CD4-positive, alpha-beta T cell (primary cell): ENCODE results near the gene PDGFRB. TPM values are rescaled to one million over a fixed set of nuclear protein-coding genes. Genes with fewer than 3 reads are reported as not detected.

ENCODE experiments used
- ATAC-seq: fragments of 200-7000 bp; cut with Tn5 transposase; one replicate; pipeline ENCODE4 v1.10.0; 2022; ENCODE audit warnings: mild to moderate bottlenecking; ENCODE audit not compliant: poor library complexity
- CTCF ChIA-PET: fragments of 350-600 bp; sonication (Branson Sonifier 250); formaldehyde crosslinking; loops from one replicate; lab custom pipeline; 2021; ENCODE audit warnings: antibody characterized with exemption, inconsistent platforms; lab: Charles Lee
- POLR2A ChIA-PET: fragments of 350-600 bp; sonication (Branson Sonifier 250); formaldehyde crosslinking; loops from one replicate; lab custom pipeline; 2021; ENCODE audit warnings: antibody characterized with exemption, inconsistent platforms; lab: Charles Lee
- DNase-seq, 14 experiments: peaks; one replicate each; pipeline ENCODE4 v3.0.0-alpha.2; 2013 to 2020; ENCODE audit warnings: mixed read lengths in 2 of 14
- H3K27ac ChIP-seq, 2 donors: one replicate each; pipeline versions ENCODE4 v1.5.1 to v1.7.0; 2013; ENCODE audit warnings: low read length in 2 of 2, low read depth in 1 of 2, mild to moderate bottlenecking in 1 of 2
- H3K27me3 ChIP-seq, 2 experiments: 1 replicate in 1 of 2; 2 replicates in 1 of 2; pipeline versions ENCODE4 v1.6.1 to v1.7.0; 2013; ENCODE audit warnings: low read length in 2 of 2, control low read depth in 1 of 2, mild to moderate bottlenecking in 1 of 2, moderate library complexity in 1 of 2; ENCODE audit not compliant: insufficient read depth in 2 of 2, control insufficient read depth in 1 of 2
- H3K36me3 ChIP-seq: one replicate; pipeline ENCODE4 v1.6.1; 2013; ENCODE audit warnings: low read length, control low read depth; ENCODE audit not compliant: insufficient read depth
- H3K4me1 ChIP-seq: one replicate; pipeline ENCODE4 v1.6.1; 2013; ENCODE audit warnings: low read length, control low read depth; ENCODE audit not compliant: insufficient read depth
- H3K4me3 ChIP-seq: one replicate; pipeline ENCODE4 v1.5.1; 2013; ENCODE audit warnings: mild to moderate bottlenecking, low read length, moderate library complexity
- H3K9me3 ChIP-seq, 2 experiments: 1 replicate in 1 of 2; 2 replicates in 1 of 2; pipeline versions ENCODE4 v1.6.1 to v1.7.0; 2013; ENCODE audit warnings: low read length in 2 of 2, mild to moderate bottlenecking in 2 of 2, control low read depth in 1 of 2, moderate library complexity in 1 of 2; ENCODE audit not compliant: control insufficient read depth in 1 of 2, insufficient read depth in 1 of 2
- H3K27ac Mint-ChIP-seq: one replicate; pipeline ENCODE4 v1.8.0; 2020; ENCODE audit warnings: mixed read lengths
- H3K27me3 Mint-ChIP-seq: one replicate; pipeline ENCODE4 v1.8.0; 2021; ENCODE audit warnings: mixed read lengths
- H3K36me3 Mint-ChIP-seq: one replicate; pipeline ENCODE4 v1.8.0; 2021; ENCODE audit warnings: low read depth, mixed read lengths
- H3K4me1 Mint-ChIP-seq: one replicate; pipeline ENCODE4 v1.8.0; 2021; ENCODE audit warnings: low read depth, mixed read lengths
- H3K4me3 Mint-ChIP-seq: one replicate; pipeline ENCODE4 v1.8.0; 2020; ENCODE audit warnings: mild to moderate bottlenecking, mixed read lengths
- H3K9me3 Mint-ChIP-seq: one replicate; pipeline ENCODE4 v1.8.0; 2020; ENCODE audit warnings: mixed read lengths
- CTCF ChIP-seq: fragments of 200-600 bp; IDR thresholded peaks from one replicate; pipeline ENCODE4 v1.8.0; 2022; ENCODE audit warnings: antibody characterized with exemption, mild to moderate bottlenecking
- intact Hi-C, 2 experiments: fragments of 100-400 bp; cut with DNase I in 1 of 2; cut with micrococcal nuclease in 1 of 2; formaldehyde crosslinking; loops; one replicate each; pipeline versions ENCODE4 v1.15.1 to v1.9.0; 2023 to 2025; cut with DNase I, micrococcal nuclease
- total RNA-seq, 174 experiments: library from RNA in 2 of 174; stranded (reverse) in 2 of 174; gene quantifications; one replicate each; pipeline ENCODE4 v1.2.3 and lab custom pipeline; 2021 to 2026

The PDGFRB gene
- total RNA-seq, 2 experiments from 2014 or later: not detected

GRCh38 chr5:150146862-150147601 lies 8.6 kb downstream of the PDGFRB start:
- Mint-ChIP-seq H3K4me1 (no peaks in the 10 kb centered on the region), H3K27me3 (peaks cover 5% of the 10 kb centered on the region), H3K9me3 (no peaks in the 10 kb centered on the region), H3K36me3 (no peaks in the 10 kb centered on the region), H3K27ac (no peak overlapping the region), H3K4me3 (no peak overlapping the region)
- ATAC-seq (no peak), DNase-seq (no peak)
- intact Hi-C loops: no loop called here
- no peaks in the 10 kb centered on the region for H3K27me3 ChIP-seq
- H3K4me3 ChIP-seq: no peak overlapping the region
- no peaks in the 10 kb centered on the region for H3K4me1 ChIP-seq
- no peaks in the 10 kb centered on the region for H3K9me3 ChIP-seq
- POLR2A ChIA-PET: no interaction called here
- TF ChIP-seq CTCF: no peak
- CTCF ChIA-PET: no interaction called here
- H3K27ac ChIP-seq: no peak overlapping the region
- no peaks in the 10 kb centered on the region for H3K36me3 ChIP-seq

GRCh38 chr5:150146235-150146634 lies 9.4 kb downstream of the PDGFRB start:
- Mint-ChIP-seq H3K4me3 (no peak overlapping the region), H3K9me3 (no peaks in the 10 kb centered on the region), H3K27me3 (peaks cover 5% of the 10 kb centered on the region), H3K4me1 (no peaks in the 10 kb centered on the region), H3K36me3 (no peaks in the 10 kb centered on the region), H3K27ac (no peak overlapping the region)
- intact Hi-C loops: no loop called here
- POLR2A ChIA-PET: no interaction called here
- H3K4me1 ChIP-seq: no peaks in the 10 kb centered on the region
- no peaks in the 10 kb centered on the region for H3K36me3 ChIP-seq
- H3K27ac ChIP-seq: no peak overlapping the region
- TF ChIP-seq CTCF: no peak
- DNase-seq (no peak), ATAC-seq (no peak)
- H3K9me3 ChIP-seq: no peaks in the 10 kb centered on the region
- no peak overlapping the region for H3K4me3 ChIP-seq
- CTCF ChIA-PET: no interaction called here
- H3K27me3 ChIP-seq: no peaks in the 10 kb centered on the region

- Histone ChIP-seq H3K36me3 (no peaks in the 10 kb centered on the region), H3K9me3 (no peaks in the 10 kb centered on the region), H3K4me1 (no peaks in the 10 kb centered on the region), H3K27ac (no peak overlapping the region), H3K4me3 (no peak overlapping the region), H3K27me3 (no peaks in the 10 kb centered on the region)
- ATAC-seq (no peak), DNase-seq (no peak)
- peaks cover 5% of the 10 kb centered on the region for H3K27me3 Mint-ChIP-seq
- H3K9me3 Mint-ChIP-seq: no peaks in the 10 kb centered on the region
- no peak overlapping the region for H3K4me3 Mint-ChIP-seq
- CTCF ChIA-PET: no interaction called here
- H3K4me1 Mint-ChIP-seq: no peaks in the 10 kb centered on the region
- no peak for TF ChIP-seq CTCF
- H3K36me3 Mint-ChIP-seq: no peaks in the 10 kb centered on the region
- POLR2A ChIA-PET: no interaction called here
- H3K27ac Mint-ChIP-seq: no peak overlapping the region
- intact Hi-C loops: no loop called here
Observed at GRCh38 chr5:150144879-150145278, 10.8 kb downstream of the PDGFRB start.
